Measurements from ENCODE around the gene TFPT.
"Not testable (repeated sequence)": the region's sequence is repeated elsewhere in the genome, so short reads cannot be mapped to it uniquely, and the experiment has no call there.

TFPT gene

GRCh38 chr19:54114340-54115108 lies 933 bp downstream of the TFPT start:
- DNase-seq: peak; percentile 73

DNA sequence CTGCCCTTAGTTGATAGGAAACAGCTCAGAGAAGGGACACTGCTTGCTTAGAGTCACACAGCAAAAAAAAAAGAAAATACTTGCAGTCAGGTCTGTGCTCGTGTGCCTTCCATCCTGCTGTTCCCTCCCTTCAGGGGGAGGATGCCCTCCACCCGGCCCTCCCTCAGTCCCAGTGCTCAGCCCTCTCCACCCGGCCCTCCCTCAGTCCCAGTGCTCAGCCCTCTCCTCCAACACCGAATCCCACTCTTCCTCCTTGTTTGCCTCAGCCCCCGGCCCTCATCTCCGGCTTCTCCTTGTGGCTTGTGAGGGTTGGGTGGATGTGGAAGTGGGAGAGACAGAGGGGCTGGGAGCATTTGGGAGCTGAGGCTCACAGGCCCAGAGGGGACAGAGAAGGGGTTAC lies 5.8 kb downstream of the TFPT start:
- no peak for DNase-seq

DNA sequence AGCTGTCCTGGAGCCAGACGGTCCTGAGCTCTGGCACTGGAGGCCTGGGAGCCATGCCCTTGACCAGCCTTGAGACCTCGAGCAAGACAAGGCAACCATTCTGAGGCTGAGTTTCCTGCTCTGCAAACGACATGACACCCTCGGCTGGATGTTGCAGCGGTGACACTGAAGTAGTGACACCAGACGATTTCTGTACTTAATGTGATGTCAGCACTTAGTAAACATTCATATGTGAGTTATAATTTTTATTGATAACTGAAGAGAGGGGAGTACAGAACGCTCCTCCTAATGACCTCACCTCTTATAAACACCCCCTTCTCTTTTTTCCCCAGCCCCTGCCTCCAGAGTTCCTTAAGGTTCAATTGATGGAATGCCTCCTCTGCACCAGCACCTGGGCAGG lies 7.0 kb downstream of the TFPT start:
- DNase-seq: no peak

DNA sequence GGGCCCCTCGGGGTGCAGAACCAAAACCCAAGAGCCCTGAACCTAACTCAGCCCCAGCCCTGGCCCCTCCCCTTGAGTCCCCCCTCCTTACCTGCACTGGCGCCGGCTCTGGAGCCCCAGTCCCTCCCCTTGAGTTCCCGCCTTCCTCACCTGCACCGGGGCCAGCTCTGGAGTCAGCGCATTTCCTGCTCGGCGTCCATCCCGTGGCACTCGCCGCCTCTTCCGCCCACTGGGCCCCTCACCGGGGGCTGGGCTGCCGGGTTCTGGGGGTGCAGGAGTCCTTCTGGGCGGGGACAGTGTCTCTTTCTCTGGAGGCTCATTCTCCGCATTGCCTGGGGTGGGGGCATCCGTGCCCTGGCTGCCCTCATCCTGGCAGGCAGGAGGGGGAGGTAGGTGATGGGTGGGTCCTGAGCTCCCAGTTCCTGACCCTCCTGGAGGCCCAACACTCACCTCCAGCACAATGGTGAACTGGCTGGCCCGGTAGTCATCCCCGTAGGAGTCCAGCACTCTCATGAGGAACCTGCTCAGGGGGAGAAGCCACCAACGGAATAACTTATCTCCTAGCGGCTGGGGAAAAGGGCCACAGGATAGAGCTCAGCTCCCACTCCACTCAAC lies 7.5 kb downstream of the TFPT start:
- no peak for DNase-seq

GRCh38 chr19:54106716-54107115 lies 8.7 kb downstream of the TFPT start:
- DNase-seq: no peak

DNA sequence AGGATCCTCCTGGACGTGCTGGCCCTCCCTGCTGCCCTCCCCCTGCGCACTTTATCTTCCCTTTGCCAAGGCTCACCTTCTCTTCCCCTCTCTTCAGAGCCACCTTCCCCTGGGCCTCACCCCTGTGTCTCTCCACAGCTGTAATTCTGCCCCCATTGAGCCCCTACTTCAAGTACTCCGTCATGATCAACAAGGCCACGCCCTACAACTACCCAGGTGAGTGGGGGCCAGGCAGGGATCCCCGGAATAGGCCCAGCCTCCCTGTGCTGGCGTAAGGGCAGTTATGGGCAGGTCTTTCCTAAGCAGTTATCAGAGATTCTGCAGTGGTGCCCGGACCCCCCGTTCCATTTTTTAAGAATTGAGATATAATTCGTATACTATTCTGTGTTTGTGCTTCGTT lies 9.7 kb downstream of the TFPT start:
- no peak for DNase-seq

GRCh38 chr19:54104998-54105715 lies 10.3 kb downstream of the TFPT start:
- DNase-seq: no peak

- peak; percentile 97 for DNase-seq
These were observed 12.9 kb downstream of the TFPT start, which contains the start of gene NDUFA3 for GRCh38 chr19:54102421-54103169. Gene NDUFA3, plus strand, starts transcription at chr19:54102855. Its CDS starts 24 bp downstream, at chr19:54102879.

- no peak for DNase-seq
These were observed 14.9 kb downstream of the TFPT start, which contains the start of gene OSCAR for GRCh38 chr19:54100561-54100960. Gene OSCAR, minus strand, starts transcription at chr19:54100803. Its CDS starts 11 bp downstream, at chr19:54100792.

DNA sequence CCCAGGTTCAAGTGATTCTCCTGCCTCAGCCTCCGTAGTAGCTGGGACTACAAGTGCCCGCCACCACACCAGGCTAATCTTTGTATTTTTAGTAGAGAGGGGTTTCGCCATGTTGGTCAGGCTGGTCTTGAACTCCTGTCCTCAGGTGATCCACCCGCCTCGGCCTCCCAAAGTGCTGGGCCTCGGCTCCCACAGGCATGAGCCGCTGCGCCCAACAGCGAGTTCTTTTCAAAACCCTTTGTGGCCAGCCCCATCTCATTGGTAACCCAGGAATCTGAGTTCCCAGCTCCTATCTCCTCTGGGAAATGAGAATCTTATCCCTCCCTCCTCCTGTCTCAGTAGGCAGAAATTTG lies 15.6 kb downstream of the TFPT start:
- not testable (repeated sequence) for DNase-seq

DNA sequence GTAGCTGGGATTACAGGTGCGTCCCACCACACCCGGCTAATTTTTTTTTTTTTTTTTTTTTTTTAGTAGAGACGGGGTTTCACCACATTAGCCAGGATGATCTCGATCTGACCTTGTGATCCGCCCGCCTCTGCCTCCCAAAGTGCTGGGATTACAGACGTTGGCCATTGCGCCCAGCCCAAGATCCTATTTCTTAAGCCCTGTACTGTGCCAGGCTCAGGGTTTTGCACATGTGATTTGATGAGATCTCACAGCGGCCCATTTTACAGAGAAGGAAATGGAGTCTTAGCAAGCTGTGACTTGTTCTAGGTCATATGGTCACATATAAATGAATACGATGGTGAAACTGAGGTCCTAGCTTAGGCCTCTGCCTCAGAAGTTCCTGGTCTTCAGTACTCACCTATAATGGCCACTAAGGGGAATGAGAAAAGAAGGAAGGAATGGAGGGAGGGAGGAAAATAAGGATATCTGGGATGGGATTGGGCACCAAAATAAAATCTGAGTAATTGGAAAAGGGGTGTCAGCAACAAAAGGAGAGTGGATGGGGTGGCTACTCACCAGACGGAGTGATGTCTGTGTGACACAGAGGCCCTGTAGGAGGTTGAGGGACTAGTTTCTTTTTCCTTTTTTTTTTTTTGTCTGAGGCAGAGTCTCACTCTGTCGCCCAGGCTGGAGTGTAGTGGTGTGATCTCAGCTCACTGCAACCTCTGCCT lies 16.1 kb downstream of the TFPT start:
- DNase-seq: no peak

DNA sequence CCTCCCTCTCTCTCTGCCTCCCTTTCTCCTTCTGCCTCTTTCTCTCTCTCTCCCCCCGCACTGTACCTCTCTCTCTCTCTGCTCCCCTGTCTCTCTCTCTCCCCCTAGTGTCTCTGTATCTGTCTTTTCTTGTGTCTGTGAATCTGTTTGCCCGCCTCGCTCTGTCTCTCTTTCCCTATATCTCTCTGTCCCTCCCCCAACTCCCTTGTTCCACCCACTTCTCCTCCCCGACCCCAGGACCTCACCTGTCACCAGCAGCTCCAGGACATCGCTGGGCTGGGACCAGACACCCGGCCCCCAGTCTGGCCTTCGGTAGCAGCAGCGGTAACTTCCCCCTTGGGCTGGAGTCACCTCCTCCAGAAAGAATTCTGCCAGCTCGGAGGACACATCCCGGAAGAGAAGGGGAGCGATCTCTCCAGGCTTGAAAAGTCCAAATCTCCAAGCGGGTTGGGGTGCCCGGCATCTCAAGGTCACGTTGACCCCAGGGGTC lies 18.8 kb downstream of the TFPT start:
- DNase-seq: peak; percentile 70

DNA sequence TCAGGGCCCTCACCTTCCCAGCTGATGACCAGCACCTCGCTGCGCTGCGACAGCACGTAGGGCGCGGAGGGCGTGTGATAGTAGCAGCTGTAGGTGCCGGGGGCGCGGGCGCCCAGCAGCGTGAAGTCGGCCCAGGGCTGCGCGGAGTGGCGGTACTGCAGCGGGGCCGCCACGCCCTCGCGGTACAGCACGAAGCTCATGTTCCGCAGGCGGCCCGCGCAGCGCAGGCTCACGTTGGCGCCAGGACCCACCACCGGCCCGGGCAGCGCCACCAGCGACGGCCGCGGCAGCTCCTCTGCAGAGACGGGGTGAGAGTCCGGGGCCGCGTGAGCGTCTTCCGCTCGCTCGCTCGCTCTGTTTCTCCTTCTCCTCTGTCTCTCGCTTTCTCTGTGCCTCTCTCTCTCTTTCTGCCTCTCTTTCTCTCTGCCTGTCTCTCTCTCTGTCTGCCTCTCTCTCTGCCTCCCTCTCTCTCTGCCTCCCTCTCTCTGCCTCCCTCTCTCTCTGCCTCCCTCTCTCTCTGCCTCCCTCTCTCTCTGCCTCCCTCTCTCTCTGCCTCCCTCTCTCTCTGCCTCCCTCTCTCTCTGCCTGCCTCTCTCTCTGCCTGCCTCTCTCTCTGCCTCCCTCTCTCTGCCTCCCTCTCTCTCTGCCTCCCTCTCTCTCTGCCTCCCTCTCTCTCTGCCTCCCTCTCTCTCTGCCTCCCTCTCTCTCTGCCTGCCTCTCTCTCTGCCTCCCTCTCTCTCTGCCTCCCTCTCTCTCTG lies 19.4 kb downstream of the TFPT start:
- peak; percentile 80 for DNase-seq

DNA sequence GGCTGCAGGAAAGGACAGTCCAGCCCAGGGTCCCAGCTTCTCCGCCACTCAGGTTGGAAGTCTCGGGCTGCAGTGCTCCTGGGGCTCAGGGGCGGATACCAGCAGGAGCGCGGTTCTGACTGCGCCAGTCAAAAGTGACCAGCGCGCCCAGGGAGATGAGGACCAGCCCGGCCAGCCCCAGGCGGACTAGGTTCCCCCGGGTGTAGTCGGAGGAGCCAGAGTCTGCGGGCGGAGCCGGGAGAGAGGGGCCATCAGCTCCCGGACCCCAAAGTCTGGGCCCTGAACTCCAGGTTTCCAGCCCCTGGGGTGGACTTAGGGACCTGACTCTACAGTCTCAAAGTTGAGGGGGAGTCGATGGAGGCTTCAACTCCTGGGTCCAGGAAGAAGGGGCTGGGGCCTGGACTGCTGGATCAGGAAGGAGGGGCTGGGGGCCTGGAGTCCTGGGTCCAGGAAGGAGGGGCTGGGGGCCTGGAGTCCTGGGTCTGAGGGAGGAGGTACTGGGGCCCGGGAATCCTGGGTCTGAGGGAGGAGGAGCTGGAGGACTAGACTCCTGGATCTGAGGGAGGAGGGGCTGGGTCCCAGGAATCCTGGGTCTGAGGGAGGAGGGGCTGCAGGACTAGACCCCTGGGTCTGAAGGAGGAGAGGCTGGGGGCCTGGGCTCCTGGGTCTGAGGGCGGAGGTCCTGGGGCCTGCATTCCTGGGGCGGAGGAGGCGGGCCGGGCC lies 20.2 kb downstream of the TFPT start:
- DNase-seq: no peak

DNA sequence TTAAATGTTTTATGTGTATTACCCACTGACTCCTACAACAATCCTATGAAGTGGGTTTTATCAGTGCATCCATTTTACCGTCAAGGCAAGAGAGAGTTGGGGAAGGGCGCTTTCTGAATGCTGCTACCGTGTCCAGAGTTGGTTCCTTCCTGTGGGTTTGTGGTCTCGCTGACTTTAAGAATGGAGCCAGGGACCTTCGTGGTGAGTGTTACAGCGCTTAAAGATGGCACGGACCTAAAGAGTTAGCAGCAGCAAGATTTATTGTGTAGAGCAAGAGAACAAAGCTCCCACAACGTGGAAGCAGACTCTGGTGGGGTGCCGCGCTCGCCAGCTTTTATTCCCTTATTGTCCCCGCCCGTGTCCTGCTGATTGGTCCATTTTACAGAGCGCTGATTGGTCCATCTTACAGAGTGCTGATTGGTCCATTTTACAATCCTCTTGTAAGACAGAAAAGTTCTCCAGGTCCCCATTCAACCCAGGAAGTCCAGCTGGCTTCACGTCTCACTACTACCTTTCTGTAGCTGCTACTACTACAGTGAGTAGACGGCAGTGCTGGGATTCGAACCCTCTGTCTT lies 20.9 kb downstream of the TFPT start:
- DNase-seq: no peak

- no peak for DNase-seq
These were observed 31.0 kb downstream of the TFPT start for GRCh38 chr19:54084410-54084809.

- no peak for DNase-seq
These were observed 34.4 kb downstream of the TFPT start, which contains the start of gene TARM1 for GRCh38 chr19:54081032-54081431. Gene TARM1, minus strand, starts transcription at chr19:54081365. Its CDS starts 25 bp downstream, at chr19:54081340.

DNA sequence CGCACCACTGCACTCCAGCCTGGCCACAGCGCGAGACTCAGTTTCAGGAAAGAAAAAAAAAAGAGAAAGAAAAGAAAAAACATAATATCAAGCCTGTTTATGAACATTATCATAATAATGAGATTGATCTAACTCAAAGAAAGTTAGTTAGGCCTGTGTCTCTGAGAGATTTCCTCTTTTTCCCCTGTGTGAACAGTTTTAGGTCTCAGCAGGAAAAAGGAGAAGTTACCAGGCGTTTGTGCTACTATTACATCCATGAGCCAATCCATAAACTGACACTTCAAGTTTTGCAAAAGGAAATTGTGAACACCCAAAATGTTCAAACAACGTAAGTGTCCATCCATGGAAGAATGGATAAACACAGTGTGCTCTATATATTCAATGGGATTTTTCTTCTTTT lies 38.1 kb downstream of the TFPT start:
- no peak for DNase-seq

DNA sequence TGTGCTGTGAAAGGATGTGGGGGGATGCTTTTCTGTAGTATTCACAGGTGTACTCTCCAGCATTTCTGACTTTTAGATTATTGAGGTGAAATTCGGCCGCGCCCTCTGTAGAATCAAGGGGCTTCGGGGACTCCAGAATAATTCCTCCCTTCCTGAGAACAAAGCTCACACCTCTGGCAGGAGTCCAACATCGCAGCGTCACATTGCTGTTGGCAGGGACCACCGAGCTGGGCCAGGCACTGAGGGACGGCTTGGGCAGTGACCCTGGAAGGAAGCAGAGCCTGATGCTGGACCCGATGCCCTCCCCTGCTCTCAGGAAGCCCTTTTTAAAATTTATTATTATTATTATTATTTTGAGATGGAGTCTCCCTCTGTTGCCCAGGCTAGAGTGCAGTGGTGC lies 40.6 kb downstream of the TFPT start:
- DNase-seq: no peak

DNA sequence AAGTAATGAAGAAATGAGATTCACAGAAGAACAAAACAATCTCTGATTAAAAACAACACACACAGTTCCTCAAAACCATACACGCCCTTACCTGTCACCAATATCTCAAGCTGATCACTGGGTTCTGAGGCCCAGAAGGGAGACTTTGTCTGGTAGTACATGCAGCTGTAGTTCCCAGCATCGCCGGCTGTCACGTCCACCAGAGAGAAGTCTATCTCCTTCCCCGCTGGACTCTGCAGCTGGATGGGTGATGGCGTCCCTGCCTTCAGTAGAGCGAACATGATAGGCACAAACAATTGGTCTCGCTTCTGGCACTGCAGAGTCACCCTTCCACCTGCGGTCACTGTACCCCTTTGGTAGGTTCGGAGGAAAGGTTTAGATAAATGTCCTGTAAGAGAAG lies 41.6 kb downstream of the TFPT start:
- DNase-seq: no peak
